NT2/D1 (cell line): ENCODE data around the gene ST6GALNAC1.

Experiments
- DNase-seq: peaks from one replicate; pipeline ENCODE4 v3.0.0-alpha.2; 2011; ENCODE audit warnings: low read depth, low spot score
- H3K27me3 ChIP-seq: 2 replicates; pipeline ENCODE4 v1.6.0; 2011; ENCODE audit warnings: mild to moderate bottlenecking; ENCODE audit not compliant: insufficient read length, insufficient read depth
- H3K36me3 ChIP-seq: 2 replicates; pipeline ENCODE4 v1.6.1; 2011; ENCODE audit warnings: mild to moderate bottlenecking, low read length, mixed read lengths; ENCODE audit not compliant: insufficient read depth, insufficient read length
- H3K4me1 ChIP-seq: 2 replicates; pipeline ENCODE4 v1.5.1; 2011; ENCODE audit not compliant: insufficient read depth, insufficient read length
- H3K4me3 ChIP-seq: 2 replicates; pipeline ENCODE4 v1.5.1; 2011; ENCODE audit warnings: low read depth; ENCODE audit not compliant: insufficient read length
- H3K9ac ChIP-seq: 2 replicates; pipeline ENCODE4 v1.6.0; 2011; ENCODE audit warnings: low read depth; ENCODE audit not compliant: insufficient read length
- H3K9me3 ChIP-seq: 2 replicates; pipeline ENCODE4 v1.5.1; 2011; ENCODE audit warnings: mild to moderate bottlenecking, low read length; ENCODE audit not compliant: insufficient read depth
- SUZ12 ChIP-seq: IDR thresholded peaks from 2 replicates; pipeline ENCODE4 v1.6.1; 2011; ENCODE audit not compliant: insufficient read length, insufficient read depth; ENCODE audit errors: extremely low read depth
- YY1 ChIP-seq: IDR thresholded peaks from 2 replicates; pipeline ENCODE4 v1.6.1; 2011; ENCODE audit not compliant: insufficient read length, insufficient read depth
- ZNF274 ChIP-seq: IDR thresholded peaks from 2 replicates; pipeline ENCODE4 v1.6.1; 2011; ENCODE audit warnings: mild to moderate bottlenecking, low read depth, low read length

ST6GALNAC1 gene

DNA sequence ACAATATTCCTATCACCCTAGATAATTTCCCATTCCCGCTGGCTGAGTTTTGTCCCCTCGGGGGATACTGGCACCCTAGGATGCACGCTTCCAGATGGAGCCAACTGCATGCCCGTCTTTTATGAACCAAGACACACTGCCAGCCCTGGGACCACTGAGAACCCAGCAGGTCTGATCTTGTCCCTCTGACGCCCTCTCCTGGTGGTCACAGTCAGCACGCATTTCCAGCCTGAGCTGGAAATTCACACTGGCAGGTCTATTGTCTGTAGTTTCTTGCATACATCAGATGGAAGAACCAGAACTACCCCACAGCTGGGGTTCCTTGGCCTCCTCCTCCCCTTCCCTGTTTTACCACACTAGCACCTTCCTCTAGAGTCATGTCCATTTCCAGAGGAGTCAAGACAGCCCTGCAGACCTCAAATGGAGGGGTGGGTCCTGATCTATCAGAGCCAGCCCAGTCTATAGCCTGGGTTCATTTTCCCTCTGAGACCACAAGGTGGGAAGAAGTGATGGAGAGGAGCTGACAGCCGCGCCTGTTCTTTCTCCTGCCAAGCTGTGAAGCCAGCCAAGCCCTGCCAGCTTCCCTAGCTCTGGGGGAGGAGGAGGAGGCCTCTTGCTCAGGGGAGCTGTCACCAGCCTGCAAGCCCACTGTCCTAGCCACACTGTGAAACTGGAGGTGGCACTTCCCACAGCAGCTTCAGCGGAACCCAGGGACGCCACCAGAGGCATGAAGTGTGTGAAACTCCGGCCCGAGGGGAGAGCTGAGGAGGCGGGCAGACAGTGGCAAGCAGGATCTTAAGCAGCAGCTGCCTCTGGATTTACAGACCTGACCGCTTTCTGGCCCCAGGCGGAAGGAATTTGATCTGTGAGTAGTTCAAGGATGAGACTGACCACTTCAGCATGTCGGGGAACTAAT lies 37.9 kb upstream of the ST6GALNAC1 start:
- peak; percentile 59 for DNase-seq
- H3K9ac ChIP-seq: no peak overlapping the region
- no peaks in the 10 kb centered on the region for H3K27me3 ChIP-seq
- peaks cover 23% of the 10 kb centered on the region for H3K36me3 ChIP-seq
- H3K9me3 ChIP-seq: no peaks in the 10 kb centered on the region
- no peak overlapping the region for H3K4me3 ChIP-seq
- no peak for TF ChIP-seq ZNF274
- no peak for TF ChIP-seq SUZ12
- TF ChIP-seq YY1: no peak
- peaks cover 9% of the 10 kb centered on the region for H3K4me1 ChIP-seq

DNA sequence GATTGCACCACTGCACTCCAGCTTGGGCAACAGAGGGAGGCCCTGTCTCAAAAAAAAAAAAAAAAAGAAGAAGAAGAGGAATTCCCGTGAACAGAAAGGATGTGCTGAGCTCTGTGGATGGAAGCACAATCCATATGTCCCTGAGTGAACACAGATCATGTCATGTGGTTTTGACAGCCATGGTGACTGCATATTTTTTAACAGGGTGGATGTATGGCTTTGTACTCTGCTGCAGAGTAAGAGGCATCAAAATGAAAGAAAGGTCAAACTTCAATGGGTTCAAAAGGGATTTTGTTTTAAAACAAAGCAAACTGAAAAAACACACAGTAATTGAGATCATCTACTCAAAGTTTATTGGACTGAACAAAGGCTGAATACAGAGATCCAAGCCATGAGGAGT lies 35.7 kb upstream of the ST6GALNAC1 start:
- Histone ChIP-seq H3K4me3 (no peak overlapping the region), H3K9ac (no peak overlapping the region), H3K36me3 (peaks cover 18% of the 10 kb centered on the region), H3K9me3 (peaks cover 6% of the 10 kb centered on the region; the same call in 1 of the 2 replicates), H3K27me3 (no peaks in the 10 kb centered on the region), H3K4me1 (peaks cover 9% of the 10 kb centered on the region)
- DNase-seq: no peak
- TF ChIP-seq SUZ12 (no peak), ZNF274 (no peak), YY1 (no peak)

DNA sequence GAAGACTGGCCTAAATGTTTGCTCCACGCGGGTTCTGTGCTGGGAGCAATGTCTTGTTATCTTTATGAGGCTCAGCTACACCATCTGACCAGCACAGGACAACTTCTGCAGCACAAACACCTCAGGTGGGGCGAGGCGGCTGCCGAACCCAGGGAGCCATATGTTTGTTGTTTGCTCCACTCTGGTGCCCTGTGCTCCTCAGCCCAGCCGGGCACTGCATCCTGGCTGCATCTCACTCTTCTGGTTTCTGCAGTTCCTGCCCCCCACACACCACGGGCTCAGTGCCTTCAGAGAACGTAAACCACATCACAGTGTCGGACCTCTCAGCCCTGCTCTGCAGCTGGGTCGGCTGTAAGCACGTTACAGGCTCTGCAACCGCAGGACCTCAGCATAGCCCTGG lies 34.8 kb upstream of the ST6GALNAC1 start:
- Histone ChIP-seq H3K27me3 (no peaks in the 10 kb centered on the region), H3K4me3 (no peak overlapping the region), H3K4me1 (peaks cover 9% of the 10 kb centered on the region), H3K36me3 (peaks cover 14% of the 10 kb centered on the region), H3K9me3 (peaks cover 6% of the 10 kb centered on the region; the same call in 1 of the 2 replicates), H3K9ac (no peak overlapping the region)
- no peak for DNase-seq
- no peak for TF ChIP-seq ZNF274
- no peak for TF ChIP-seq YY1
- TF ChIP-seq SUZ12: no peak

DNA sequence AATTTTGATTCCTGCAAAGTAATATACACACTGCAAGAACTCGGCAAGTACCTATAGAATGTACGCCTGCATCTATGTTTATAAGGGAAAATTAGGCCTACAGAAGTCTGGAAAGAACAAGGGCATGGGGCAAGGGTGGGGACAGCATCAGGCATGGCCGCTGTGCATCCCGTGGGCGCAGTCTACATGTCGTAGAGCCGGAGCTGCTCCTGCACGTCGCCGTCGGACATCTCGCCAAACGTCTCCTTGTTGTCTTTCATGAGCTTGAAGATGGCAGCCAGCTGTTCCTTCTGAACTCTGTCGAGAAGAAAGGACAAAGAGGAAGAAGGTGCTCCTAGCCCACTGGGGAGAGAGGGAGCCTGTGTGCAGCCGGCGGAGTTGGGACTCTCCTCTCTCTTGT lies 33.8 kb upstream of the ST6GALNAC1 start:
- TF ChIP-seq SUZ12: no peak
- TF ChIP-seq YY1: no peak
- TF ChIP-seq ZNF274: no peak
- no peaks in the 10 kb centered on the region for H3K27me3 ChIP-seq
- no peak overlapping the region for H3K9ac ChIP-seq
- peaks cover 6% of the 10 kb centered on the region; the same call in 1 of the 2 replicates for H3K9me3 ChIP-seq
- DNase-seq: no peak
- peaks cover 6% of the 10 kb centered on the region for H3K36me3 ChIP-seq
- no peak overlapping the region for H3K4me3 ChIP-seq
- H3K4me1 ChIP-seq: peaks cover 9% of the 10 kb centered on the region

DNA sequence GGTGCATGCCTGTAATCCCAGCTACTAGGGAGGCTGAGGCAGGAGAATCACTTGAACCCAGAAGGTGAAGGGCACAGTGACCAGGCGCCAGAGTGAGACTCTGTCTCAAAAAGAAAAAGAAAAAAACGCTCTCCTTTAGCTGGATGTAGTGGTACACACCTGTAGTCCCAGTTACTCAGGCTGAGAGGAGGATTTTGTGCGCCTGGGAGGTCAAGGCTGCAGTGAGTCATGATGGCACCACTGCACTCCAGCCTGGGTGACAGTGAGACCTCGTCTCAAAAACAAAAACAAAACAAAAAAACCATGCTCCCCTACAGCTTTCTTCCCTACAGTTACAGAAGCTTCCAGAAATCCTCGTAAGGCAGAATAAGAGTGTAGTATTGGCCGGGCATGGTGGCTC lies 33.1 kb upstream of the ST6GALNAC1 start:
- TF ChIP-seq YY1 (no peak), SUZ12 (no peak), ZNF274 (no peak)
- Histone ChIP-seq H3K9me3 (peaks cover 6% of the 10 kb centered on the region; the same call in 1 of the 2 replicates), H3K4me1 (peaks cover 3% of the 10 kb centered on the region), H3K27me3 (no peaks in the 10 kb centered on the region), H3K36me3 (peaks cover 5% of the 10 kb centered on the region), H3K4me3 (no peak overlapping the region), H3K9ac (no peak overlapping the region)
- no peak for DNase-seq

DNA sequence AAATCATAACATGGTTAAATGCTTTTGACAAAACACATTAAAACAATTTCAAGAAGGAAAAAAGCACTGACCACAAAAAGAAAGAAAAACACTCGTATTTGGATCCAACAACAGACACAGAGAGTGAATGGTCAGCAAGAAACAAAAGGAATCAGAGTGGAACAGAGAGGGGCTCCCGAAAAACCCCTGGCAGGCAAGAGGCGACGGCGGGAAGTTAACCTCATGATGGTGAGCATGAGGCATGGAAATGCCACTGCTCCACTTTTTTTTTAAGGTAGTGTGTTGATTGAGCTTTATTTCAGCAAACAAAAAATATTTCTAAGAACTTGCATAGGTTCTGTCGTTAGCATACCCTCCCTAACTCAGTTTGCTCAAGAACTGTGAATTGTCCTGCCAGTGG lies 32.1 kb upstream of the ST6GALNAC1 start:
- Histone ChIP-seq H3K9me3 (peaks cover 6% of the 10 kb centered on the region; the same call in 1 of the 2 replicates), H3K4me1 (peaks cover 4% of the 10 kb centered on the region), H3K4me3 (no peak overlapping the region), H3K36me3 (peaks cover 5% of the 10 kb centered on the region), H3K27me3 (no peaks in the 10 kb centered on the region), H3K9ac (no peak overlapping the region)
- no peak for DNase-seq
- TF ChIP-seq YY1 (no peak), SUZ12 (no peak)

DNA sequence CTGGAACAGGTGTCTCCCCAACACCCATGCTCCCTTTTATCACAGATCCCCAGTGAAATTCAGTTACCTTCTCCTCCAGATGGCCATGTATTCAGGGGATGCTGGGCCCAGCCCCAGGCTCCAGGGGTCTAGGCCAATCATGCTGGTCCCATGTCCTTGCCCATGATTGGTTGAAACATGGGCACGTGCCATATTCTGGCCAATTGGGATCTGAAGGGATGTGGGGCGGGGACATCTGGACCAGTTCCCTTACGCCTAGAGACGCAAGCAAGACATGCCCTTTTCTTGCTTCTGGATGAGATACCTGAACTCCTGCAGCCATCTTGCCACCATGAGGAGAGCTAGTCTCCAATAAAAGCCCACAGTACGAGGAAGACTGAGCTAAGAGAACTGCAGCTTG lies 31.0 kb upstream of the ST6GALNAC1 start:
- Histone ChIP-seq H3K27me3 (no peaks in the 10 kb centered on the region), H3K36me3 (peaks cover 5% of the 10 kb centered on the region), H3K4me3 (no peak overlapping the region), H3K4me1 (peaks cover 4% of the 10 kb centered on the region), H3K9ac (no peak overlapping the region), H3K9me3 (peaks cover 6% of the 10 kb centered on the region; the same call in 1 of the 2 replicates)
- no peak for DNase-seq
- TF ChIP-seq YY1: no peak
- TF ChIP-seq ZNF274: no peak
- no peak for TF ChIP-seq SUZ12
